DND-41 (cell line): ENCODE results near the gene NPR1.

Experiments
- ATAC-seq: fragments of 200-7000 bp; cut with Tn5 transposase; 3 replicates; pipeline ENCODE4 v1.9.1; 2021; ENCODE audit warnings: low read depth; ENCODE audit not compliant: insufficient read depth
- DNase-seq: peaks from one replicate; pipeline ENCODE4 v3.0.0-alpha.2; 2020
- H2AFZ ChIP-seq: 2 replicates; pipeline ENCODE4 v1.6.0; 2012; ENCODE audit warnings: low read depth, low read length
- H3K27ac ChIP-seq: 2 replicates; pipeline ENCODE4 v1.5.1; 2012; ENCODE audit warnings: low read length, inconsistent platforms
- H3K27me3 ChIP-seq: fragments of 200-600 bp; sonication (generic); 2 replicates; pipeline ENCODE4 v1.6.0; 2012; ENCODE audit warnings: low read length, mild to moderate bottlenecking, inconsistent platforms; ENCODE audit not compliant: insufficient read depth, poor library complexity
- H3K36me3 ChIP-seq: 2 replicates; pipeline ENCODE4 v1.5.1; 2012; ENCODE audit warnings: low read length, inconsistent platforms; ENCODE audit not compliant: insufficient read depth
- H3K4me1 ChIP-seq: 2 replicates; pipeline ENCODE4 v1.5.1; 2012; ENCODE audit warnings: mild to moderate bottlenecking, low read length; ENCODE audit not compliant: insufficient read depth
- H3K4me2 ChIP-seq: 2 replicates; pipeline ENCODE4 v1.6.0; 2012; ENCODE audit warnings: mild to moderate bottlenecking, moderate library complexity, low read length, inconsistent platforms; ENCODE audit not compliant: insufficient read depth
- H3K4me3 ChIP-seq, 2 experiments: fragments of 200-600 bp in 1 of 2; shearing (Covaris generic) in 1 of 2; 2 replicates each; pipeline ENCODE4 v1.5.1; 2012 to 2016; ENCODE audit warnings: inconsistent platforms in 2 of 2, low read length in 2 of 2, mild to moderate bottlenecking in 2 of 2, low read depth in 1 of 2, moderate library complexity in 1 of 2
- H3K79me2 ChIP-seq: 2 replicates; pipeline ENCODE4 v1.6.0; 2012; ENCODE audit warnings: low read length, inconsistent platforms; ENCODE audit not compliant: insufficient read depth
- H3K9ac ChIP-seq: 2 replicates; pipeline ENCODE4 v1.6.0; 2012; ENCODE audit warnings: low read depth, mild to moderate bottlenecking, inconsistent platforms, low read length, moderate library complexity
- H3K9me3 ChIP-seq: 2 replicates; pipeline ENCODE4 v1.5.1; 2012; ENCODE audit warnings: low read length, moderate library complexity, mild to moderate bottlenecking, inconsistent platforms; ENCODE audit not compliant: insufficient read depth, severe bottlenecking
- H4K20me1 ChIP-seq: 2 replicates; pipeline ENCODE4 v1.6.0; 2012; ENCODE audit warnings: low read length; ENCODE audit not compliant: insufficient read depth
- CTCF ChIP-seq: IDR thresholded peaks from 2 replicates; pipeline ENCODE4 v1.5.1; 2012; ENCODE audit warnings: borderline replicate concordance, low read length, moderate library complexity, mild to moderate bottlenecking; ENCODE audit not compliant: poor library complexity, severe bottlenecking; ENCODE audit errors: extremely low read depth
- EZH2 ChIP-seq: IDR thresholded peaks from 3 replicates; pipeline ENCODE4 v1.6.1; 2012; ENCODE audit warnings: borderline replicate concordance, low read depth, mild to moderate bottlenecking, moderate library complexity, low read length, inconsistent platforms; ENCODE audit not compliant: severe bottlenecking

Gene NPR1

GRCh38 chr1:153685544-153686340 is 7.3 kb downstream of the NPR1 start:
- Histone ChIP-seq H3K36me3 (no peaks in the 10 kb centered on the region), H3K9ac (no peak overlapping the region), H3K4me2 (no peak overlapping the region), H3K27me3 (peaks cover 22% of the 10 kb centered on the region), H3K4me1 (0 out of 2 replicates have a peak, but pooled peaks cover 3% of the 10 kb centered on the region), H3K79me2 (no peaks in the 10 kb centered on the region), H4K20me1 (no peaks in the 10 kb centered on the region), H3K9me3 (no peaks in the 10 kb centered on the region), H2AFZ (no peak overlapping the region), H3K4me3 (no peak overlapping the region), H3K27ac (no peak overlapping the region)
- TF ChIP-seq EZH2 (no peak), CTCF (no peak)
- DNase-seq (no peak), ATAC-seq (no peak)

- Histone ChIP-seq H3K9me3 (no peaks in the 10 kb centered on the region), H2AFZ (no peak overlapping the region), H3K27me3 (peaks cover 16% of the 10 kb centered on the region), H3K36me3 (no peaks in the 10 kb centered on the region), H3K27ac (no peak overlapping the region), H3K4me3 (no peak overlapping the region), H4K20me1 (no peaks in the 10 kb centered on the region), H3K4me2 (no peak overlapping the region), H3K4me1 (peaks cover 9% of the 10 kb centered on the region; the same call in 1 of the 2 replicates), H3K9ac (no peak overlapping the region), H3K79me2 (no peaks in the 10 kb centered on the region)
- no peak for TF ChIP-seq CTCF
- TF ChIP-seq EZH2, result no peak
- ATAC-seq (no peak), DNase-seq (no peak)
Measured at GRCh38 chr1:153687346-153688125, 9.0 kb downstream of the NPR1 start.

- H2AFZ ChIP-seq, result no peak overlapping the region
- H3K79me2 ChIP-seq, result no peaks in the 10 kb centered on the region
- ATAC-seq (no peak), DNase-seq (no peak)
- H3K4me3 ChIP-seq, result no peak overlapping the region
- no peak overlapping the region for H3K4me2 ChIP-seq
- H3K9me3 ChIP-seq, result no peaks in the 10 kb centered on the region
- TF ChIP-seq EZH2, result no peak
- no peak for TF ChIP-seq CTCF
- no peaks in the 10 kb centered on the region for H4K20me1 ChIP-seq
- H3K9ac ChIP-seq, result no peak overlapping the region
- H3K4me1 ChIP-seq, result peaks cover 9% of the 10 kb centered on the region; the same call in 1 of the 2 replicates
- no peaks in the 10 kb centered on the region for H3K36me3 ChIP-seq
- no peak overlapping the region for H3K27ac ChIP-seq
- peaks cover 11% of the 10 kb centered on the region for H3K27me3 ChIP-seq
Measured at GRCh38 chr1:153688276-153688675, 9.8 kb downstream of the NPR1 start.
